NOMO-1 treated with dmso at 0.1 percent for 144 hours (cell line): Measurements from ENCODE around the gene LRFN2.

Experiments used
- DNase-seq: peaks from one replicate; lab custom pipeline; 2025; ENCODE audit not compliant: unreplicated experiment; lab: John Stamatoyannopoulos, UW

Gene LRFN2

DNA sequence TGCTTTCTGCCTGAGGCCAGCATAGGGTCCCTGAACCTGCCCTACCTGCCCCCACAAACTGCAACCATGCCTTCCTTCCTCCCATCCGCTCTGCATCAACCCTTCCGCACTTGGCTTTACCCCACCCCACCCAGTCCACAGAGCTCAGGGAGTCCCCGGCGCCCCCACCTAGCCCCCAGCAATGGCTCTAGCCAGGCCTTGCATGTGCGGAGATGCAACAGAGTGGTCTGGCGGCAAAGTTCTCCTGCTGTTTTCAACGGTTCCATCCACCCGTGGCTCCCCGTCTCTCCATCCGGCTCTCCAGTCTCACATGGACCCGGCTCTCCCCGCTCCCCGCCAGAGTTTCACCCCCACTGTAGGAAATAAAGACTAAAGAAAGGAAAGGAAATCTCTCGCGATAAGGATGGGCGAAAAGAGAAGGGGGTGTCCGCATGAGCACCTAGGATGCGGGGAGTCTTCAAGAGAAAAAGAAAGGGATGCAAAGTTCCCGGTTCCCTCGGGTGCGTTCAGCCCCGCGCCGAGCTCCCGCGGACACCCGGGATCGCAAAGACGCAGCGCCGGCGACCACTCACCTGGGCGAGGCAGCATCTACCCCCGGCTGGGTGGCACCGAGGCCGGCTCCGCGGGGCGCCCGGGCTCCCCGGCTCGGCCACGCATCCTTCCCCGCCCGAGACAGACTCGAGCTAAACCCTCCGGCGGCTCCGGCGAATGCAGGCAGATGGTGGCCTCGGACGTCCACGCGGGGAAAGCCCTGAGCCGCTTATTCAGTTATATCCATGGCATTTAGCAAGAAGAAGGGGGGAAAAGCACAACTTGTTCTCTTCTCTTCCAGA is 579 bp downstream of the LRFN2 start:
- no peak for DNase-seq

DNA sequence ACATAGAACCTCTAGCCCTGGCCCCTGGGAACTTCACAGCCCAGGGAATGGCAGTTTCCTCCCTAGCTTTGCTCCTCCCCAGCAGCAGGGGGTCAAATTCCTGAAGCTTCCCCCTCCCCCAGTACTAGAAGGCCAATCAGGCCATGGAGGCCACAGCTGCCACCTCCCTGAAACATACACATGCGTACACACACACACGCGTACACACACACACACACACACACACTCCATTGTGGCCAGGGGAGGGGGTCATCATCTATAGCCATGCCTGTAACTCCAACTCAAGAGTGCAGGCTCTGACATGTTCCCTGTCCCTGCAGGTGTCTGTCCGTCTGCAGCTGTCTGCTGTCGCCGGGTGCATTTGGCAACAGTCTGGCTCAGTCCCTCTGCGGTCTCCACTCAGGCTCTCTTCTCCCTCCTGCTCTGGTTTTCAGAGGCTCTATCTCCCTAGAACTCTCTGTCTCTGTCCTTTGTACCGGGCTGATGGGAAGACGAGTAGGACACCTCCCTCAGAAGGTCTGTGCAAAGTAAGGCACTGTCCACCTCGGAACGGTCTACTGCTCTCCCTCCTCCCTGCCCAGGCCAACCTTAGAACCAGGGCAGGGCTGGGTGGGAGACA is 1.4 kb downstream of the LRFN2 start:
- DNase-seq, result no peak

DNA sequence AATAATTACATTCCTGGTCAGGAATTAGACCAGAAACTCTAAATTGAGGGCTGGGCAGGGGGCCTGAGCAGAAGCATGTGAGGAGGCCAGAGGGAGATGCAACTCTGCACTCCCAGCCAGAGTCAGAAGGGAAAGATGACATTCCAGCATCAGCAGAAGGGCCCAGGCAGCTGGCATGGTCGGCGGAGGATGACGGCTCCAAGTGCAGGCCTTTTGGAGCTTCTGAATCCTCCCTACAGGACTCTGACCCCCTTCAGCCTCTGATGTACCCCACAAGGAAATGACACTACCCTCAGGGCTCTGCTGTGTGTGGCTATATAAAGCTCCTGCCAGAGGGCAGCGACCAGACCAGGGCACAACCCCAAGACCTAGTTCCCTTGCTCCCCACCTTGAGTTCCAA is 1.9 kb downstream of the LRFN2 start:
- DNase-seq, result no peak

DNA sequence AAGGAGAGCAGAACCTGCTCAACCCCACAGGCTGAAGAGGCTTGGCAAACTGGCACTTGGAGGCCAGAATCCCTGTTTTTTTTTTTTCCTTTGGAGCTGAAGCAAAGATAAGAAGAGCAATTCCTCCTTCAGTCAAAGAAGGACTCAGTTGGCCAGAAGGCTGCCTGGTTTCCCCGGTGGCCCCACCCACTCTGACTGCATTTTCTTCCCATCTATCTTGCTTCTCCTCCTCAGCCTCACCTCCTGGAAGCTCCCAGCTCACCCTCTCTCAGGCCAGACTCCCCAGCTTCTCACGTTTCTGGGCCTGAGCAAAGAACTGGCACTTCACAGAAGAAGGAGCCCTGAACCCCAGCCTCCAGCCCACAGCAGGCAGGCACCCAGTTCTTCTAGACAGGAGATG is 2.4 kb downstream of the LRFN2 start:
- DNase-seq, result no peak

DNA sequence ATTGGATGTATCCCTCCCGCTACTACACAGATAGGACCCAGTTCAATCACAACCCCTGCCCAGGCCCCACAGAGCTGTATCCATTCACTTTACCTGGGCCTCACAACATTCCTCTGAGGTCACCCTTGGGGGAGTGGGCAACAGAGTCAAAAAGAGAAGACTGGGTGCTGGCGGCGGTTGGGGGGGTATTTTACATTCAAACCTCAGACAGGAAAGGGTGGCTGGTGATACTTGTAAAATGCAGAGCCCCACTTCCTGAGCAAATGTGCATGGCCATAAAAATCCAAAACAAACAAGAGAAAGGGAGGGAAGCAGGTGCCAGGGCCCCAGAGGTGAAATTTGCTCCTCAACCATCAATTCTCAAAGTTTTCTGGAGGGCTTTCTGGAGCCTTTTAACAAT is 3.5 kb downstream of the LRFN2 start:
- DNase-seq, result no peak

DNA sequence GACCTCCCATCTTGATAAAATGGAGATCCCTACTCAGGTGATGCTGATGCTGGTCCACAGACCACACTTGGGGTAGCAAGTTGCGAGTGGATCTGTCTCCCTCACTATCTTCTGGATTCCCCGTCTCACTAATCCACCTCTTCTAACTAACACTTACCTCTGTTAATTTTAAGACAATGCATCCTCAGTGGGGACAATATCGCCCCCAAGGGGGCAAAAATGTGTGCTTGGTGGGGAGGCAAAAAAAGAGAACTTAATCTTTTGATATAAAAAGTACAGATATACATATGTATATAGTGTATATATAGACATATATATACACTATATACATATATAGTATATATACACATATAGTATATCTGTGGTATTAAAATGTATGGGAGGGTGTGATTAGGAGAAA is 4.3 kb downstream of the LRFN2 start:
- DNase-seq, result no peak

DNA sequence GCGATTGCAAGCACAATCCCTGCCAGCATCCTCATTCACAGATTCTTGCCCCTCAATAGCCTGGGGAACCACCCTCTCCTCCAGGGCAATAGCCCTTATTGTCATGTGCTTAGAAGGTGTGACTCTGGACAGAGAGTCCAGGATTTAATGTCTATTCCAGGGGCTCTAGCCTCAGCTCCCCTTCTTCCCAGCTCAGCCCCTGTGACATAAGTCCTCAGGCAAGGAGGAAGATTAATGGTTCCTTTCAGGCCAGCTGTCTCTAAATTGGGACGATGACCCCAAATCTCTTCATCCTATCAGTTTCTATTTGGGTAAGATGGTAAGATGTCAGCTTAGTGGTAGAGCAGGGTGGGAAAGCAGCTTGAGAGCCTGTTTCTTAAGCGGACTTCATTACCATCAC is 8.1 kb downstream of the LRFN2 start:
- DNase-seq, result no peak

DNA sequence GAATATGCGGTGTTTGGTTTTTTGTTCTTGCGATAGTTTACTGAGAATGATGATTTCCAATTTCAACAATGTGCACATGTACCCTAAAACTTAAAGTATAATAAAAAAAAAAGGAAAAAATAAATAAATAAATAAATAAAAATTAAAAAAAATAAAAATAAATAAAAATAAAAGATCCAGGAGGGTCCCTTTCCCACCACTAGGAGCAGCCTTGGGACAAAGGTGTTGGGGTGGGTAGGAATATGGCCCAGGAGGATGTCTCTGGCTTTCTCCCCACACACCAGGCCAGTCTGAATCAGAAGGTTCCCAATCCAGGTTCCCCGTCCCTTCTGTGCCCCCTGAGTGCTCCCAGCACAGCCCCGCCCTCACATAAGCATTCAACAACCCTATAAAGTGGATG is 9.5 kb downstream of the LRFN2 start:
- DNase-seq, result no peak

DNA sequence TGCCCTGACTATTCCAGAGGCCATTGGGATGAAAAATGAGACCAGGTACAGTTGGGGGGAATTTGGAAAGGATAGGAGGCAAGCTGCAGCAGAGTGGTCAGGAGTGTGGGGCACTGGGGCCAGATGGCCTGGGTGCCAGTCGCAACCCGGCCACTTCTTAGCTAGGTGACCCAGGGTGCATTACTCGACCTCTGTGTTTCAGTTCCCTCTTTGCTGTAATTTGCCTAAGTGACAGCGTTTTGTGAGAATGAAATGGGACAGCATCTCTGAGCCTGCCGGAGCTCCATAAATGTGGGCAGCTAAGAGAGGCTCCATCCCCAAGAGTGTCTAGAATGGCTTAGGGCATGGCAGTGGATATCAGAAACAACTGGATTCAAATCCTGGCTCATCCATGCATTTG is 13.9 kb downstream of the LRFN2 start:
- DNase-seq, result no peak

DNA sequence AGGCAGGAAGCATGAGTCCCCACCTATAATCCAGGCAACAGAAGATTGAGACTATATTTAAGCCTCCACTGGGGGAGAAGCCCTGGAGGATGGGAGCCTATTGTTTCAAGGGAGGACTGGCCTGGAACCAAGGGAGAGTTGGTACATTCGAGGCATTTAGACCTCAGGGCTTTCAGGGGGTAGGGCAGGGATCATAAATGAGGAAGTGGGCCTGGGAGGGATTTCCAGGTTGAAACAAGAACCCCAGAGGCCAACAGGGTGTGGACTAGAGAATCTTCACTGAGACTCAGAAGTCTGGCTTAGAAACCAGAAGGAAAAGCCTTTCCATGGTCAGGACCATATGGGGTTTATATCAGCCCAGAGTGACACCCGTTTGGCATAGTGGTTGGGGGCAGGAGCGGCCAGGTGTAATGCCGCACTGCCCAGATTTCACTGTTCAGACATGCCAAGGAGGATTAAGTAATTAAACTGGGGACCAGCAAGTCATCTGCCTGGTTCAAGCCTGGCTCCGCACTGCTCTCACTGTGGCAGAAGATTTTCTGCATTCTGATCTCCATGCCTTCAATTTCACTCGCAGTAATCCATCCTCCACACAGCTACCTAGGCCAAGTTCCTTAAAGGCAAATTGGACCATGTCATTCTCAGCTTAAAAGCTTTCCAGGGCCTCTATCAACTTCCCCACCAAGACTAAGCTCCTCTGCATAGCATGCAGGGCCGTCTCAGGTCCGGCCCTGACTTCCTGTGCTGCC is 17.8 kb downstream of the LRFN2 start:
- DNase-seq, result no peak

DNA sequence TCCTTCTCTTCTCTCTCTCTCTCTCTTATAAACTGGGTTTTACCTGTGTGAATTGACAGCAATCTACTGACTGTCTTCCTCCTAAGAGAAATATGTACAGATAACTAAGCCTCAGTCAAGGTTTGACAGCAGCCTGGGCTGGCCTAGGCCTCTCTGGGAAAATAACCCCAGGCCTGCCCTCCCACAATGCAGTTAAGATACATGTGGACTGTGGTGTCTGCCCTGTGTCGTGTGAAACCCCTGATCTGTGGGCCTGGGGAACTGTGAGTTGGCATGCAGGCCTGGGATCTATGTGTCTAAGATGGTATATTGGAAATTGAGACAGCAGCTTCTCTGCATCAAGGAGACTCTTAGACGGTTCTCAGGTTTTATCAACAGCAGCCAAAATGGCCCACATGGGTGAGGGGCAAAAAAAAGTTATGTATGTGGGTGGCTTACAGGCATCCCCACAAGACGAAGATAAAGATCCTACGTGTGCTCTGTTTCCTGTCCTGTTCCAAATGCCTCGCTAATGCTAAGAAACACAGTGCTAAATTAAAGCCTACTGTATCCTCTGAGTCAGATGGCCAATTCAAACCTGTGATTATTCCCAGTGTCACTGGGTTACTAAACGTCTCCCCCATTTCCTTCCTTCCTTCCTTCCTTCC is 19.0 kb downstream of the LRFN2 start:
- no peak for DNase-seq

DNA sequence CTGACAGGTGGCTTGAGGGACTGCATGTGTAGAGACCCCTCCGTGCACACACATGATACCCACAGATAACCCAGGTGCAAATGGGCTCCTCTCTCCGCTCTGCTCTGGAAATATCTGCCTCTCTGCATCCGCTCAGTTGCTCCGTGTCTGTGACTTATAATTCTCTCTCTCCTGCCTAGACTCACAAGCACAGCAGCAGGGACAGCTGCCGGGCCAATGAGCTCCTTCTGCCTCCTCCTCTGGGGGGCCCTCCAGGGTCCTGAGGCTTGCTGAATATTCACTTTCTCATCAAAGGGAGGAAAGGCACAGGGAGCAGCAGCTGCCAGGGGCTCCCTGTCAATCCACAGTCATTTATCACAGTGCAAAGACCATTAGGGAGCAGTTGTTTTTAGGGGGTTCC is 24.1 kb downstream of the LRFN2 start:
- no peak for DNase-seq

DNA sequence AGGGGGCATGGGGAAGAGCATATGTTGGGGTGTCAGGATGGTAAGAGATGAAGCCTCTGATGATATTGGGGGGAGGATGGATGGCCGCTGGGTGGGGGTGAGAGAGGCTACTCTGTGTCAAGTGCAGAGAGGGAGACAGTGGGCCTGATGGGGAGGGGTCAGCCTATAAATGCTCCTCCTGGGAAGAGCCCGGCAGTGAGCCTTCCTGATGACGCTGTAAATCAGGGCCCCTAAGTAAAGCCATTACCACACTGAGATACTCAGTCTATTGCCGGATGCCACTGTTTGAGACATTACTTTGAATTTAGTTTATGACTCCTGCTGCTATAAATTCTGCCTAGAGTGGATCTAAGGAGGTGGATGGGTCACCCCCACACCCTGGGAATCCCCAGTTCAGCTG is 28.1 kb downstream of the LRFN2 start:
- no peak for DNase-seq

DNA sequence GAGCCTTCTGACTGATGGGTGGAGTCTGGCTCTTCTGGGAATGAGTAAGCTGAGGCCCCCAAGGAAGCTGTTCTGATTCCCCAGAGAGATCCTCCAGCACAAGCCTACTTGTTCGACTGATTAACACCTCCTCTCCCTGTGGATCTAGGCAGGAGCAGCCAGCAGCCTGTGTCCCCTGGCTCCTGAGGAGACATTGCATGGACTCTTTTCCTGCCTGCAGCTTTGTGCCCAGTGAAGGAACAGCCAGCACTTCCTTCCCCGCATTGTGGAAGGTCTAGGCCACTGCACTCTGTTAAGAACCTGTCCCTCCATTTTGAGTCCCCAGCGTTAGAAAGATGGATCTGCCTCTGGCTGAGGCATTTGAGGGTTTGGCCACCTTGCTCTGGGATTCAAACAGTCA is 29.1 kb downstream of the LRFN2 start:
- no peak for DNase-seq

DNA sequence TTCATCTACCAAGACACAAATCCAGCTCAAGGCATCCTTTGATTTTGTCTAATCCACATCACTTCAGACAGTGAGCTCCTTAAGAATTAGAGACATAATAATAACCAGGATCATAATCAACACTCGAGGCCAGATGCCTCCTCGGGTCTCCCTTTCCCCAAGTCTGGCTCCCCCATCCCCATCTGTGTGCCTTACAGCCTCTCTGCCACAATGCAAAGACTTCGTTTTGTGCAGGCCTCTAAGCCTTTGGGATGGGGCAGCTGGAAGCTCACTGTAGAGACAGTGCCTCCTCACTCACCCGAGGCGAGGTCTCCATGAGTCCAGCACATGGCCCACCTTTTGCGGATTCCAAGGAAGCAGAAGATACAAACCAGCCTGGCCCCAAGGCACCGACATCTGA is 30.3 kb downstream of the LRFN2 start:
- no peak for DNase-seq

DNA sequence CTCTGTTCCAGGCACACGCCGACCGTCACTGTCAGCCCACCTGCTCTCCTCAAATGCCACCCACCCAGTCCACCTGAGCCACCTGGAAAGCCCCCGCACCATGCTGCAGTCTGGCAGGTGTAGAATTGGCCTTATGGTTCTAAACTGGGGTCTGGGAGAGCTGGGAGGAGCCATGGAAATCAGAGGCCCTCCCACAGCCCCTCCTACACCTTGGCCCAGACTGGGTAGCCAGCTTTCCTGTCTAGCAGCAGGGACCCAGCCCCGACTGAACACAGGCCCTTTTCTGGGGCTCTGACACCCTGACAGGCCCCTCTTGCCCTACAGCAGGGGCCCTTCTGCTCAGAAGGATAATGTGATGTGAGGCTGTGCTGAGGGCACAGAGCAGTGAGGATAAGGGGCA is 31.1 kb downstream of the LRFN2 start:
- DNase-seq, result no peak

DNA sequence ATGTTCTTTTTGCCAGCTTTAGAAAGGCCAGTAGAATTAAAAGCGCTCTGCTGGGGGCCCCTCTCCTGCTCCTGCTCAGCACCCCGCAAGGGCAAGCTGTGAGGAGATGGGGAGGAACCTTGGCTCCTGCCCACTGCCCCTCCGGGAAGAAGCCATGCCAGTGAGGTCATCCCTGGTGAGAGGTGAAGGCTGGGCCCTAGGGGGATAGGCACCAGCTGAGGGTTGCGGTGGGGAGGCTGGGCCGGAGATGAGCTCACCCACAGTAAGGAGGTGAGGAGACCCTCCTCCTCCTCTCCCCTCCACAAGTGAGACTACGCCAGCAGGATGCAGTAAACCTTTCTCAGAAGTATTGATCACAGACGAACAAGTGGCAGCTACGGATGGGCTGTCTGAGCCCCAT is 32.1 kb downstream of the LRFN2 start:
- no peak for DNase-seq

DNA sequence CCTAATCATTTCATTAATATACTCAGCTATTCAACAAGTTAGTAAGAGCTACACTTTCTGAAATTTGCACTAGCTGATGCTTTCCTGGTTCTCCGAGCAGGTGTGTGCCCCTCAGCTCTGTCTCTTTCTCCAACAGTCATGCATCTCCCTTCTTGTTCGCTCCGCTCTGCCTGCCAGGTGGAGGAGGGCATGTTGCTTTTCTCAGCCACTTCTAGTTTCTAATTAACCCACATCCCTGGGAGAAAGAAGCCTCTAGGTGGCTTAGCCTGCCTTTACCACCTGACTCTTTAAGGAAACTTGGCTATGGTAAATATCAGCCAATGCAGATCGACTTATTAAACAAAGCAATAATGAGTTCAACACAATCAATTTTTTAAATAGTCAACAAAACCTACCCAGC is 34.2 kb downstream of the LRFN2 start:
- DNase-seq, result no peak

DNA sequence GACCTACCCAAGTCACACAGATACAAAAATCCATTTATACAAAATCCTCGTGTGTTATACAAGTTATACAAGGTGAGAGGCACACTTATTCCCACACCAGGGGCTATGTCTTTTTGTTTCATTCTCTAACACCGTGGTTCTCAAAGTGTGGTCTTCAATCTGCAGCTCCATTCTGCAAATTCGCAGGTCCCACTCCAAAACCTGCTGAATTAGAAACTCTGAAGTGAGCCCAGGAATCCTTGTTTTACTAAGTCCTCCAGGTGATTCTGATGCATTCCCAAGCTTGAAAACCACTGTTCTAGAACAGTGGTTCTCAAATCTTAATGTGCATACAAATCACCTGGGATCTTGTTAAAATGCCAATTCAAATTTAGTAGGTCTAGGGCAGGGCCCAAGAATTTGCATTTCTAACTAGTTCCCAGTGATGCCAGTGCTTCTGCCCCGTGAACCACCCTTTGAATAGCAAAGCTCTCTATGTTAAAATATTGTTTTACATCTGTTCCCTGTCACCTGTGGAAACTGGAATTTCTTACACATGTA is 35.1 kb downstream of the LRFN2 start:
- DNase-seq, result no peak

DNA sequence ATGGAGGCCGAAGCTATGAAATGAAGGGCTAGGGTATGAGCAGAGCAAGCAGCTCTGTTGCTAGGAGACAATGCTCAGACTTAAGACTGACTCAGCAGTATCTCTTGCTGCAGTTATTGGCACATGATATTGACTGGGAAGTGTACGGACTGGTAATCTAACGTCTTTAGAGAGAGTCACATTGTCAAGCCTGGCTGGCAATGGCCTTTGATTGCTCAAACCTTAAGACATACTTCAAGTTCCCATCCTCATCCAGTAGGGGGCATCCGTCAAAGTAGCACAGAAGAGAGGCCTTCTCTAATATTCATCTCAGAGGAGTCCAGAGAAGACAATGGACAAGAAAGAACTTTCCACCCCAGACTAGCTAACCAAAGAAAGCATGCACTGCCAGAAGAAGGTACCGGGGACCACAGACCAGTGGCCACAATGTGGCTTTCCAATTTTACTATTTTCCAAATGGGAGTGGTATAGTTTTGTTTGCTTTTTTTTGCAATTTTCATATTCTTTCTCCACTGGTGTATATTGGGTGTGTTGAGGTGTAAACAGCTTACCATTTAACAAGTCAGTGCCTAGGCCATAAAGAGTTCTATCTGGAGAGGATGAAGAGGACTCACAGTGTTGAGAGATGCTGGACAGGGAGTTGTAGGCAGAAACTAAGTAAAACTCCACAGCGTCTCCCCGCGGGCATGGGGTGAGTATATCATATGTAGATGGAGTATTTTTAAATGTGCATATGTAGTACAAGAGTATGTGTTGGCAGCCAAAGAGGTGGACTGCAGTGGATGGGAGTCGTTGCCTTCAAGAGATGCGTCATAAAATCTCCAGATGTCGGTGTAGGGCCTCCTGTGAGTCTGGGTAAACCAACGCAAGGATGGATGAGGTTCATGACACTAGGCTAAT is 36.7 kb downstream of the LRFN2 start:
- DNase-seq, result no peak
